PC-9 (cell line): ENCODE measurements around the gene IRS1.

Source experiments
- CTCF ChIP-seq: fragments of 200-600 bp; sonication (generic); conservative IDR thresholded peaks from 2 replicates; pipeline ENCODE4 v1.6.1; 2017; ENCODE audit warnings: mixed run types, antibody characterized with exemption, mild to moderate bottlenecking, moderate library complexity
- EZH2 ChIP-seq: fragments of 200-600 bp; sonication (generic); IDR thresholded peaks from 2 replicates; pipeline ENCODE4 v1.8.0; 2017; ENCODE audit warnings: antibody characterized with exemption, low read depth

GRCh38 chr2:226732478-226733188, 67.0 kb downstream of the IRS1 start:
- no peak for TF ChIP-seq EZH2
- no peak for TF ChIP-seq CTCF
